Endothelial cell of umbilical vein (primary cell): ENCODE data around the gene MDM1.

Source experiments
- CTCF ChIP-seq, 2 donors: IDR thresholded peaks; 1 replicate in 1 of 2; 2 replicates in 1 of 2; pipeline ENCODE4 v1.5.1; 2011; ENCODE audit warnings: low read length in 2 of 2, mild to moderate bottlenecking in 2 of 2, moderate library complexity in 2 of 2, control low read depth in 1 of 2, inconsistent platforms in 1 of 2, low read depth in 1 of 2; ENCODE audit not compliant: insufficient read depth in 1 of 2; ENCODE audit errors: extremely low read depth in 1 of 2
- EZH2 ChIP-seq: IDR thresholded peaks from 2 replicates; pipeline ENCODE4 v1.6.1; 2012; ENCODE audit warnings: borderline replicate concordance, low read depth, mild to moderate bottlenecking, moderate library complexity, low read length, inconsistent platforms; ENCODE audit not compliant: severe bottlenecking
- POLR2AphosphoS5 ChIP-seq: IDR thresholded peaks from 2 replicates; pipeline ENCODE4 v1.6.1; 2012; ENCODE audit warnings: low read depth, mild to moderate bottlenecking, control low read depth, low read length, moderate library complexity; ENCODE audit not compliant: insufficient read depth

- TF ChIP-seq POLR2AphosphoS5: no peak
- no peak for TF ChIP-seq CTCF (IDR thresholded peaks at IDR 0.05; ENCODE audit: extremely low read depth in 1 of 2, insufficient read depth in 1 of 2, low read depth in 1 of 2, low read length in 2 of 2)
- no peak for TF ChIP-seq EZH2
These were observed 55.7 kb downstream of the MDM1 start for GRCh38 chr12:68276402-68276930.
